GM18519 (cell line): ENCODE results near the gene KDM2A.

Experiments used
- ATAC-seq: cut with Tn5 transposase; IDR thresholded peaks from one replicate; pipeline ENCODE4 v1.9.1; 2021; ENCODE audit warnings: mild to moderate bottlenecking, moderate library complexity; ENCODE audit not compliant: unreplicated experiment, low FRiP score

The KDM2A gene

DNA sequence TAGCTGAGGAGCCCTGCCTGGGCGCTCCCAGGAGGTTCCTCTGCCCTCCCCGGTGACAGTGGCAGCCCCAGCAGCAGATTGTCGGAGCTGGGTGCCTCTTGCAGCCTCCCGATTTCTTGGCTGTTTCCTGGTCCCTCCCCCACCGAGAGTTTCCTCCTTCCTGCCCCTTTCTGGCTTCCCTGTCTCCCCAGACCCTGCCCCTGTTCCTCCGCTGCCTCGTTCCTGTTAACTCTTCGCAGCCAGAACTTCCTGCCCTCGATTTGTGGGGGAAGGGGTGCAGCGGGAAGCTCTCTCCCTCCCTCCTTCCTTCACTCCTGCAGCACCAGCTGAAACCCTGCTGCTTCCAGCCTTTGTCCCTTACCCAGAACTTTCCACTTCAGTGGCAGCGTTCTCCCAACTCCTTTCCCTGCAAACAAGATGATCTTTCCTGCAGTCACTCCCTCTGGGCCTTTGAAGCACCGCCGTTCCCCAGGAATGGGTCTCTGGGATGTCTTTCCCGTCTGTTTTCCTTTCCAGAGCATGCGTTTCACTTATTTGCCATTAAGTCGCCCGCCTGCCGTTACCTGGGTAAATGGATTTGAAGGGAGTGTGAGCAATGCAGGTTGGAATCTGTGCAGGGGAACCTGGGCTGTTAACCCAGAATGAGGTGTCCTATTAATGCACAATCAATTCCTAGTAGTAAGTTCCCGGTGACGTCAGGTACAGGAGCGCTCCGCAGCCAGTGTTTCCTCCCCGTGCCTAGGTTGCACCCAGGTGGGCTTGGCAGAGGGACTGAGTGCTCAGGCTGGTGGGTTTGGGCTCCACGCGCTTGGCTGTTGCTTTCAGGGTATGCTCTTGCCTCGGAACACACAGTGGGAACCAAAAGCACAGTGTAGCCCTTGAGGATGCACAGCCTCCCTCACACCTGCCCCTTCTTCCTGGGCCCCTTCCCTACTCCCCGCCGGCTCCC is 151.5 kb downstream of the KDM2A start:
- no peak for ATAC-seq

DNA sequence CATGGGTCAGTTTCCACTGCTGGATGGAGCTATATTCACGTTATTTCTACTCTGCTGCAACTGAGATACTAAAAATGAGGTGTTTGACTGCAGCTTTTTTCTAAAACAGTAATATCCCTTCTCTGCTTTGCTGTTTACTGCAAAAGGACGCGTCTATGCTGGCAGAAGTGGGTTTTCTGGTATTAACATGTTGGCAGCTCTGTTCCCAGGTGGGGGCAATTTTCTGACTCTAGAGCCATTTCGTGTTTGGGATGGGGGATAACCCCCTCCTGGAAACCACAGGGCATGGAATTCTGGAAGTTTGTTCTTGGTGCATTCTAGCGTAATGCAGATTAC is 152.1 kb downstream of the KDM2A start:
- ATAC-seq: no peak

DNA sequence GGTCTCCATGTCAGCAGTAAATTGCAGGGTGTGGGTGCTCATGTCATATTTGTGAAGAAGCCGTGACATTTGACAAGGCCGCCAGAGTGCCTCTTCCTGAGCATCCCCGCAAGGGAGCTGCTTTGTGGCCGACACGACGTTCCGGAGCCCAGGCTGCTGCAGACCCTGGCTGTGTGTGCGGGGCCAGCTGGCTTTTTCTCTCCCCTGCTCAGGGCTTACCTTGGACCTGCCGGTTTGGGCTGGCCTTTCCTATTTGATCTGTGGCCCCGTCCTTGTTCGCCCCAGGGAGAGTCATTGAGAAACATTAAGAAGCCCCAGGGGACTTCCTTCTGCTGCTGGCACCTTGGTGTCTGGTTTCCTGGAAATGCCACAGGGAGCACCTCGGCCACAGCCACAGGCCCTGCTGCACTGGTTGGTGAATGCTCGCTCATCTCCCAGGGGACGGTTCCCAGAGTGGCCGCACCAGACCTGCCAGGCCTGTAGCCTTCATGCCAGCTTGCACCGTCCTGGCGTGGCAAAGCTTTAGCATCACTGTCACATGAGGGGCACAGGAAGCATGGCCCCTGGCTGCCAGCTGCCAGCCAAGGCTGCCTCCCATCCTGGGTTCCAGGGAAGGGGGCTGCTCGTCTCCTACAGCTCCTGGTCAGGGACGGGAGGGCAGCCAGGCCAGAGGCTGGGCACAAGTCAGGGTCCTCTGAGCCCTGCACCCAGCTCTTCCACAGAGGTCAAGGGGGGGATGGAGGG is 152.7 kb downstream of the KDM2A start:
- no peak for ATAC-seq

DNA sequence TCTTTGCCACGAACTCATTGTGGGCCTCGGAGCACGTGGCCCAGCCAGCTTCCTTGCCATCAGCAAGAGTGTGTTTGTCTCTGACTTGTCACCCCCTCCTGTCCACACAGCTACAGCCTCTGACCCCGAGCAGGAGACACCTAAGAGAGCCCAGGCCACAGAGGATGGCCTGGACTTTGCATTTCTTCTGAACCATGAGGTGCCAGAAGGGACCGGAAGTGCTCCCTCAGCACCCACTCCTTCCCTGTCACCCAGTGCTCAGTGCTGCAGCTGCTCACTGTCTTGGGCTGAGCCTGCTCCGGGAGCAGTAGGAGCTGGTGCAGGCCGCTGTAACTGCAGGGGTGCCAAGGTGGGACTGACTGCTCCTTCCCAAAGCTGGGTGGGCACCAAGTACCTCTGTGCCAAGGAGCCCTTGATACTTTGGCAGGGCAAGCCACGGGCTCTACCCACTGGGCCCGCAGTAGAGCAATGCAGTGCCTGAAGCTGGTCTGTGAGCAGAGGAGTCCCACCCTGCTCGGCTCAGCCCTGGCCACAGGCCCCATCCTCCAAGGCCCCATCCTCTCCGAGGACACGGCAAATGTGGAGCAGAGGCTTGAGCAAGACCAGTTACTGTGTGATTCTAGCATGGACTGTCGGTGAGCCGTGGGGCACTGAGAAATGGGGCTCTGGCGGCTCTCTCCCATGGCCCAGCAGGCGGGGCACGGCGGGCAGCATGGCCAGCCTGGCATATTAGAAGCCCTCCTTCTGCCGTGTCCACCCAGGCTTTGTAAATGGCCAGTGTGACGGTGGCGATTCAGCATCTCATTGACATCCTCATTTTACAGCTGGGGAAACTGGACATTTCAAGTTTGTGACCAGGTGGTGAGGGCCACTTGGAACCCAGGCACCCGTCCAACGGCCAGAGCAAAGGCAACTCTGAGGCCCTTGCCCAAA is 153.5 kb downstream of the KDM2A start:
- no peak for ATAC-seq

DNA sequence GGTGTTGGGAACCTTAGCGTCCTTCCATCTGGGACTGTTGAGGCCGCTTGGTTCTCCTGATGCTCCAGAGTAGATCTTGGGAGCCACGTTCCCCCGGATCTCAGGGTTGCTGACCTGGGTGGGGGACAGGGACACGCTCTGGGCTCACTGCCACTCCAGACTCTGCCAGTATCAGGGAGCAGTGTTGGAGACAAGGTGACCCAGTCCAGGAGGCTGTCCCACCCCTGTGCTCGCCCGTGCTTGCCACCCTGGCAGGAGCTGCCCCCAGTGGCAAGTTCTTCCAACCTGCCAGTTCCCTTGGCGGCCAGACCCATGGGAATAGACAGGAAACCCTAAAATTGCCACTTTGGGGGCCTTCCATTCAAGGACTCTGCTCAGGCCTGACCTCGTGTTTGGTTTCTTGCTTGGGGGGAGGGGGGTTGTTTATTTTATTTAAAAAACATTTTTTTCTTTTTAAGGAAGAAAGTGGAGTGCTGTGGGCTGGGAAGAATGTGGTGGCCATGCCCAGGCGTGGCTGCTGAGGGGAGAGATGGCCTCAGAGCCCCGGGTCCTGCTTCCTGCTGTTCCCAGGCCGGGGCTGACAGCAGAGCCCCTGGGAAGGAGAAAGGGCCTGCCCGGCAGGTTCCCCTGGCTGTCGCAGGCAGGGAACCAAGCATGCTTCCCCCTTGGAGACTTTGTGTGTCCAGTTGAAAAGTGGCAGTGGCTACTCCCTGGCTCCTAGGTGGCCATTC is 154.4 kb downstream of the KDM2A start:
- no peak for ATAC-seq

DNA sequence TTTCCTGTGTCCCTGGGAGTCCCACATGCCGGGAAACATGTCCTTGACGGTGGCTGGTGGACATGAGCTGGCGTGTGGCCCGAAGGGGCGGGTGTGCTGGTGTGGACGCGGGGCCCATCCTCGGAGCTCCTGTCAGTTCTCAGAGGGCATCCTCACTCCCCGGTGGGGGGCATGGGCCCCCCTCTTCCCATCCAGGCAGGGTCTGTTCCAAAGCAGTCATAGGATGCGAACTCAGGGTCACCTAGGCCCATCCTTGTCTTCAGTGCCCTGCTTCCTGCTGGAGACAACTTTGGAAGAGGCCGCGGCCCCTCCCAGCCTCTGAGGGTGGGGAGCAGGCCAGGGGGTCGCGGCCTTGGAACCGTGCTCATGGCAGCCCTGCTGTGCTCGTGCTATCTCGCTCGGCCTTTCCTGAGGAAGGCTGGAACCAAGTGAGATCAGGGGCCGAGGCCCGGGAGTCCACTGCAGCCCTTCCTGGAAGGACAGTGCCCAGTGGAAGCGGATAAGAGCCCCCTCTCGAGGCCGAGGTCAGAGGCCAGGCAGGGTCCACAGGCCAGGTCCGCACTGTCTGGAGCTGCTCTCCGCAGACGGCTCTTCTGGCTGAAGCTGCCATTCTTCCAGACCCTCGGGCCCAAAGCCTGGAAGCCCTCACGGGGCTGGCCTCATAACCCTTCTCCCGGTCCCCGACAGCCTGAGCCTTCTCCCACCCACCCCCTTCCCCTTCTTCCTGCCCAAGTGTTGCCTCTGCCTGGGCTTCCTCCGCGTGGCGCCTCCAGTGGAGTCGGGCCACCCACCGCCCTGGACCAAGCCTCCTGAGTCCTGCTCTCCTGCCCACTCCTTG is 155.9 kb downstream of the KDM2A start:
- no peak for ATAC-seq

DNA sequence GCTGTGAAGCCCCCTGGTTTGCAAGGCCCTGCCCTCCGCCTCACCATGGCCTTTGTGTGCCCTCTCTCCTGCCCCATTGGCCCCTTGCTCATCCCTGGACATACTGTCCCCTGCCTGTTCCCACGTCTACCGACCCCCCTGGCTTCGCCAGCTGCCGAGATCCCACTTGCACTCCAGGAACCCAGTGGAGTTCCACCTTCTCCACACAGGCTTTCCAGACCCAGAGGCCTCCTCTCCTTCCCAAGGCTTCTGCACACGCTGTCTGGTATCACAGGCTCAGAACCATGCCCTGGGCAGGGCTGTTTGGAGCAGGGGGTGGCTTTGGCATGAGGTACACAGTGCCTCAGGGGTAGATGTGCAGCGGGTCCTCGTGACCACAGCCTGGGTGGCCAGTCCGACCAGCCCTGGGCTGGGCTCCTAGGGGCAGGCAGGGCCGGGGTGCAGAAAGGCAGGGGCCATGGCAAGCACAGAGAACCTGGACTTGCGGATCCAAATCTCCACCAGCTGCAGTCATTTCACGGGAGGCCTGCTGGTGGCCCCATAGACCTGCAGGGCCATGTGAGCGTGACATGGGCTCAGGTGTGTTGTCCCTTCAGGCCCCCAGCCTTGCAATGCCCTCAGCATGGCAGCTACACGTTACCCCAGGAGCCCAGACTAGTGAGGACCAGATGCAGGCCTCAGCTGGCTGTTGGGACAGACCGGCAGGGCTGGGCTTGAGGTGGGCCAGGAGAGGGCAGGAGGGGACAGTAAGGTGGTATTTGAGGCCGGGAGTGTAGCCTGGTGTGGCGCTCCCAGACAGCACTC is 156.7 kb downstream of the KDM2A start:
- no peak for ATAC-seq

DNA sequence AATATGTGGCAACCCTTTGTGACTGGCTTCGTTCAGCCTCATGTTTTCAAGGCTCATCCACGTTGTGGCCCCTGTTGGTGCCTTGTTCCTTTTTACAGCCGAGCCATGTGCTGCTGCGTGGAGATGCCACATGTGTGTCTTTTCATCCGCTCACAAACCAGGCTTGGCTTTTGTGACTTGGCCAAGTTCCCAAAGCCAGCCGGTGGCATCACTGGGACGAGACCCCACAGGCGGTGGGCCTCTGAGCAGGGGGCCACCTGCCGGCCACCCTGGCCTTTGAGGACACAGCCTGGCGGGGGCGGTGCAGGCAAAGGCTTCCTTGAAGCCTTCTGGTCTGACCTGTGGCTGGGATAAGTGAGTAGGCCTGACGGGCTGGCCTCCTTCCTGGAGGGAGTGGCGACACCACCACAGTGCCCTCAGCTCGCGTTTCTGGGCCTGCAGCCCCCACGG is 157.7 kb downstream of the KDM2A start:
- no peak for ATAC-seq

DNA sequence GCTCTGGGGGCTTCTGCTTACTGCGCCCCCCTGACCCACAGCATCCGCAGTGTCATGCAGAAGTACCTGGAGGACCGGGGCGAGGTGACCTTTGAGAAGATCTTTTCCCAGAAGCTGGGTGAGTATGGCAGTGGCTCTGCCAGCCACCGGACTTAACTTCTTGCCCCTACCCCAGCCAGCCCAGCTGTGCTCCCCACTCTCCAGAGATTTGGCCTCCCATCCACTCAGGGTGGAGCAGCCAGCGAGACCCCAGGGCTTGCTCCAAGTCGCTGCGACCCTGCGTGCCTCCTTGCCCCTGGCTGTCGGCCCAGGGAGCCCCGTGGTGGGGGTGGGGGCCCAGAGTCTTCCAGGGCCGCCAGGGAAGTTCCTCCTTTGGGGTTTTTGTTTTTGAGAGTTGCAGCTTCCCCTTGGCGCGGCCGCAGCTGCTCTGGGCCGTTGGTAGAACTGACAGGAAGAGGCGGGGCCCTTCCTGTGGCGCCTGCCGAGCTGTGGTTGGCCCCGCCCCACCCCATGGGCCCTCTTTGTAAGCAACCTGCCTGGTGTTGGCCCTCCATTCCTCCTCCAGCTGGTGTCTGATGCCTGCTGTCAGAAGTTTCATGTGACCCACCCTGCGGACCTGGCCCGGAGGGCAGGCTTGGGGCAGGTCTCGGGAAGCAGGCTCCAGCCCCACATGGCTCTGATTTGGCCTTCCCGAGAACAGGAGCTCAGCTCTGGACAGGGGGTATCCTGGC is 158.3 kb downstream of the KDM2A start:
- ATAC-seq: peak; percentile 49

DNA sequence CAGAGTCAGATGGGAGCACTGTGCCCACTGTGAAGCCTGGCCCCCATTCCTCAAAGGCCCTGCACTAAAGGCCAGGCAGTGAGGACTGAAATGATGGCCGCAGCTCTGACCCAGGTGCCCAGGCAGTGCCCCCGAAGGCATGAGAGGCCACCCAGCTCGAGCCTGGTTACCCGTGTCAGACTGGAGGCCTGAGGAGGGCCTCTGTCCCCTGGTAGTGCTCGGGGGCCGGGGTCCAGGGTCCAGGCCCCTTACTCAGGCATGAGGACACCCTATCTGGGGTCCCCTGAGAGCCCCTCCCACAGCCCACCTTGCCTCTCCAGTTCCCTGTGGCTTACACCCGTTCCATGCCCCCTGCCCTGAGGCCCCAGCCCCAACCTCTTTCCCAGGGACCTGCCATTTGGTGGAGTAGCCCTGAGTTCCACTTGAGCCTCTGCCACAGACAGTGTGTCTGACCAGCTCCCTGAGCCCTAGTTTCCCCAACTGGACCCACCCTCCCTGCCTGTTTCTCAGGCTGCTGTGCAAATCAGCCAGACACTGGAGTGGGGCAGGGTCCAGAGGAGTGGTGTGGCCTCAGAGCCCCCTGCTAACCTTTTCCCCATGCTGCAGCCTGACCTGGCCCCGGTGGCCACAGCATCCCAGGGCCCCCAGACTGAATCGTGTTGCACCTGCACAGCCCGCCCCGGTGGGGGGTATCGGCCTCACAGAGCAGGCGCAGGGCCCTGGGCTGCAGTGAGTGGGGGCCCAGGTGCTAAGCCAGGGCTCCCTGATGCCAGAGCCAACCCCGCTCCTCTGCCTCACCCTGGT is 159.3 kb downstream of the KDM2A start:
- no peak for ATAC-seq

DNA sequence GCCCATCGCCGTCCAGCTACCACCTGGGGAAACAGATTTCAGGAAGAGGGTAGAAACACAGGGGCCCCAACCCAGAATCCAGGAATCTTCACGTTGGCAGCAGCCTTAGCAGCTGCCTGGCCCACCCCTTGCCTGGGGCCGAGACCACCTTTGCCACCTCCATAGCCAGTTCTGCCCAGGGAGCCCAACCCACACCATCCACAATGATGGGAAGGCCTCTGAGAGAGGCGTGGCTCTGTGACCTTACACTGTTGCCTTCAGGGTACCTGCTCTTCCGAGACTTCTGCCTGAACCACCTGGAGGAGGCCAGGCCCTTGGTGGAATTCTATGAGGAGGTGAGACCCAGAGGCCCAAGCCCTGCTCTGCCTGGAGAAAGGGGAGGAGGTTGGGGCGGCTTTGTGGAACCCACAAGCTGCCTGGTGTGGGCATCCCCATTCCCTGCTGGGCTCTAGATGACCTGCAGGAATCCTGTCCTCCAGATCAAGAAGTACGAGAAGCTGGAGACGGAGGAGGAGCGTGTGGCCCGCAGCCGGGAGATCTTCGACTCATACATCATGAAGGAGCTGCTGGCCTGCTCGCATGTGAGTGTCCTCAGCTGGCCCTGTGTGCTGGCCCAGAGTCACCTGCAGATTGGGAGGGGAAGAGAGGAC is 160.0 kb downstream of the KDM2A start:
- ATAC-seq: no peak

DNA sequence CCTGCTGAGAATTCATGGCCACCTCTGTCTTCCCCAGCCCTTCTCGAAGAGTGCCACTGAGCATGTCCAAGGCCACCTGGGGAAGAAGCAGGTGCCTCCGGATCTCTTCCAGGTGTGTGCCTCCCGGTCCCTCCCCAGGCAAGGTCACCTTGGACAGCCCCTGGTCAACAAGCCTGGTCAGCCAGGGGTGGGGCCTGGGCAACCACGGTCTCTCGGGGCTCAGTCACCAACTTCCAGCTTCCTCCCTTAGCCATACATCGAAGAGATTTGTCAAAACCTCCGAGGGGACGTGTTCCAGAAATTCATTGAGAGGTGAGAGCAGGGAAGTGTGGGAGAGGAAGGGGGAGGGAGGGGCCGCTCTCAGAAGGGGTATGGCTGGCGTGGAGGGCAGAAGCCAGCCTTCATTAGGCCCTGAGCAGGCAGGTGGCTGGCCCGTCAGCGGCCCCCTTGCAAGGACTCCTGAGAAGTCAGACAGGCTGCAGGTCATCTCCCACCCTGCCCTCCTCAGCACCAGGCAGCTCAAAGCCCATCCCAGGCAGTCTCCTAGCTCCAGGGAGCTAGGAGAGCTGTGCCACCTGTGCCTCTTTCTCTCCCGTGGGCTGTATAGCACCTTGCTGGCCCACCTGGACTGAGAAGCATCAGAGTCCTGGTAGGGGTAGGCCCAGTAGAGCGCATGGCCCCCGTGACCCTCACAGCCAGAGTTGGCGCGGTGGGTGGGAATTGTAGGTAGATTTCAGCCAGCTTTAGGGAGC is 160.7 kb downstream of the KDM2A start:
- no peak for ATAC-seq

DNA sequence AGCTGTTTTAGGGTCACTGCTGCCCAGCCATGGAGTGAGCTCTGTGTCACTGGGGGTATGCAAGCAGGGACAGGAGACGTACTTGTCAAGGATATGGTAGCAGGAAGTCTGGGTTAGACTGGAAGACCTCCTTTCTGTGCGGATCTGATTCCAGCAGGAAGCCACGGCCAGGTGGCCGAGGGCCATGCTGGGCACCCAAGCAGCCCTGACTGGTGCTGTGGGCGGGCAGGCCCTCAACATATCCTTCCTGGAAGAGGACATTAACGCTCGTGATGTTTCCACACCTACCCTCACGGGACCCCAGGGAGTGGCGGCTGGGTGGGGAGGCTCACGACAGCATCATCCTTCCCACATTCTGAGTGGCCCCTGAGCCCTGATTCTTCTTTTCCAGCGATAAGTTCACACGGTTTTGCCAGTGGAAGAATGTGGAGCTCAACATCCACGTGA is 161.3 kb downstream of the KDM2A start:
- ATAC-seq: no peak

DNA sequence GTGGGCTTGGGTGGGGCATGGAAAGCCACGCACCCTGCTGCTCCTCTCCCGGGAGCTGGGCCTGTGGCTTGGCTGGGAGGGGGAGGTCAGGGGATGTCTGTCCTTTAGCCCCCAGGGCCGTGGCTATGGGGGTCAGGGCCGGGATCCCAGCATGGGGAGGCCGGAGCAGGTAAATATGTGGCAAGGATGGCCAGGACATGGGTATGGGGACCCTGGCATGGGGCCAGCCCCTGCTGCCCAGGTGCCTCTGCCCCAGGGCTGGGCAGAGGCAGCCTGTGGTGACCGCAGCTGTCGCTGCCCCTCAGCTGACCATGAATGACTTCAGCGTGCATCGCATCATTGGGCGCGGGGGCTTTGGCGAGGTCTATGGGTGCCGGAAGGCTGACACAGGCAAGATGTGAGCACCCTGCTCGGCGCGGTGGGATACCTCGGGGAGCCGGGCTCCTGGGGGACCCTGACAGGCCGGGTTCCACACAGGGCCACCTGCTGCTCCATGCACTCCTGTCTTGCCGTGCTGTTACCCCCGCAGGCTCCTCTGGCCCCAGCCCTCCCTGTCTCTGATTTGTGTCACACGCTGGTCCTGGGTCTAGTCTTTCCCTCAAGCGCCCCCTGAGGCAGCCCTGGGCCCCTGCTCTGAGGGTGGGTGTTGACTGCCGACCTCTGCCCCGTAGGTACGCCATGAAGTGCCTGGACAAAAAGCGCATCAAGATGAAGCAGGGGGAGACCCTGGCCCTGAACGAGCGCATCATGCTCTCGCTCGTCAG is 161.9 kb downstream of the KDM2A start:
- no peak for ATAC-seq
